Spleen (tissue), 11 donors: Measurements from ENCODE around the gene URM1. TPM values are rescaled to one million over a fixed set of nuclear protein-coding genes. Genes with fewer than 3 reads are reported as not detected.
A peak's percentile ranks its signal among the peaks of the same experiment; 100 is the strongest.

Experiments used
- DNase-seq: peaks from one replicate; pipeline ENCODE4 v3.0.0-alpha.2; 2020
- H3K27ac ChIP-seq, 8 donors: fragments of 200-600 bp; sonication (generic) in 7 of 8; 1 replicate in 4 of 8; 2 replicates in 4 of 8; pipeline versions ENCODE4 v1.5.0 to v1.8.0; 2016 to 2021; ENCODE audit warnings: inconsistent platforms in 4 of 8, mild to moderate bottlenecking in 4 of 8, moderate library complexity in 1 of 8
- H3K27me3 ChIP-seq, 7 donors: fragments of 200-600 bp; sonication (generic) in 6 of 7; replicated peaks in 1 of 7; 1 replicate in 4 of 7; 2 replicates in 3 of 7; pipeline versions ENCODE4 v1.5.0 to v1.8.0; 2016 to 2021; ENCODE audit warnings: inconsistent platforms in 3 of 7, mild to moderate bottlenecking in 1 of 7
- H3K36me3 ChIP-seq, 6 donors: fragments of 200-600 bp; sonication (generic) in 5 of 6; 1 replicate in 4 of 6; 2 replicates in 2 of 6; pipeline versions ENCODE4 v1.5.0 to v1.8.0; 2016 to 2021; ENCODE audit warnings: inconsistent platforms in 2 of 6
- H3K4me1 ChIP-seq, 6 donors: fragments of 200-600 bp; sonication (generic) in 5 of 6; 1 replicate in 3 of 6; 2 replicates in 3 of 6; pipeline versions ENCODE4 v1.5.0 to v1.8.0; 2016 to 2021; ENCODE audit warnings: inconsistent platforms in 3 of 6
- H3K4me3 ChIP-seq, 8 donors: fragments of 200-600 bp; sonication (generic) in 7 of 8; 1 replicate in 4 of 8; 2 replicates in 4 of 8; pipeline versions ENCODE4 v1.5.0 to v1.8.0; 2016 to 2021; ENCODE audit warnings: inconsistent platforms in 4 of 8, mild to moderate bottlenecking in 4 of 8, moderate library complexity in 2 of 8
- H3K9me3 ChIP-seq, 8 donors: fragments of 200-600 bp; sonication (generic) in 7 of 8; 1 replicate in 4 of 8; 2 replicates in 4 of 8; pipeline versions ENCODE4 v1.5.0 to v1.8.0; 2016 to 2021; ENCODE audit warnings: inconsistent platforms in 4 of 8
- CTCF ChIP-seq, 11 experiments: fragments of 200-600 bp in 7 of 11; fragments of 450-650 bp in 4 of 11; sonication (generic) in 4 of 11; IDR thresholded peaks in 8 of 11; conservative IDR thresholded peaks in 3 of 11; 1 replicate in 7 of 11; 2 replicates in 4 of 11; pipeline versions ENCODE4 v1.4.0 to v1.8.0; 2016 to 2021; ENCODE audit warnings: antibody characterized with exemption in 11 of 11, inconsistent platforms in 4 of 11, mild to moderate bottlenecking in 1 of 11
- POLR2A ChIP-seq, 3 donors: fragments of 450-650 bp; IDR thresholded peaks; one replicate each; pipeline ENCODE4 v1.5.1; 2017; ENCODE audit warnings: antibody characterized with exemption in 3 of 3, mild to moderate bottlenecking in 1 of 3
- POLR2AphosphoS5 ChIP-seq, 3 donors: sonication (generic); formaldehyde crosslinking; IDR thresholded peaks; one replicate each; pipeline ENCODE4 v1.5.1; 2017; ENCODE audit warnings: antibody characterized with exemption in 3 of 3
- WGBS, 5 donors: extraction: QIAGEN DNeasy Blood & Tissue Kit in 3 of 5; methylation state at CpG; one replicate each; pipeline versions ENCODE4 v1.1.5 to v1.1.7; 2013 to 2018; 5-methylcytosine and 5-hydroxymethylcytosine counted together
- intact Hi-C: fragments of 100-400 bp; cut with DNase I; formaldehyde crosslinking; loops from one replicate; pipeline ENCODE4 v1.15.0; 2023; ENCODE audit warnings: low total_unique reads
- polyA plus RNA-seq, 3 donors: library from polyadenylated mRNA; stranded (reverse); fragments of 200-250 nt; gene quantifications; one replicate each; pipeline ENCODE4 v1.2.1, GENCODE V29; 2013
- total RNA-seq, 7 donors: library from RNA; depleted of rRNA in 3 of 7; stranded (reverse); fragments of >200 nt in 3 of 7; fragmentation: NEBNext Ultra II Directional in 4 of 7; extraction: Animal tissue kit (Norgen Biotek cat#: 25700) in 4 of 7; gene quantifications; one replicate each; pipeline versions ENCODE4 v1.1.0 to v1.2.1, GENCODE V29; 2016 to 2021
- donor health status: healthy with polysubstance abuse.
- donor health status: DM: no; HTN: no; CAD: no; lungs with moderate emphysema.
- donor health status: DM: no; HTN: no; CAD: no.
- donor health status: Bipolar disorder and iron deficiency.
- donor health status: healthy.
- donor health status: DM: no; HTN: no; CAD: no.
- donor health status: DM: yes; HTN: yes; CAD: no.

The URM1 gene
- total and polyA plus RNA-seq, 10 donors = 28.1 to 58.1 (median 45.8) TPM

- Histone ChIP-seq H3K4me1 (peaks cover 7 to 33% (median 24%) of the 10 kb centered on the region in 6 donors), H3K27me3 (no peaks in the 10 kb centered on the region), H3K4me3 (no peak overlapping the region), H3K9me3 (no peaks in the 10 kb centered on the region), H3K27ac (peak overlapping the region in 5 of 8 donors; percentile 54 to 70 (median 65)), H3K36me3 (peaks cover 0 to 41% (median 6%) of the 10 kb centered on the region in 6 donors)
- intact Hi-C loops = no loop called here
- WGBS, 5 donors = 50 to 75% (median 71%) methylated on average over 1 to 2 of the region's 2 CpGs
- TF ChIP-seq POLR2A (IDR thresholded peaks at IDR 0.05) (no peak), CTCF (IDR thresholded peaks at IDR 0.05 in 8 of 11, conservative IDR thresholded peaks at IDR 0.05 in 3 of 11) (no peak), POLR2AphosphoS5 (IDR thresholded peaks at IDR 0.05) (no peak)
- DNase-seq = no peak
These were observed 10.3 kb upstream of the URM1 start for GRCh38 chr9:128360826-128361225.

GRCh38 chr9:128361296-128361985 is 9.7 kb upstream of the URM1 start:
- Histone ChIP-seq H3K9me3 (no peaks in the 10 kb centered on the region), H3K4me1 (peaks cover 7 to 33% (median 24%) of the 10 kb centered on the region in 6 donors), H3K27me3 (no peaks in the 10 kb centered on the region), H3K36me3 (peaks cover 0 to 34% (median 2%) of the 10 kb centered on the region in 6 donors), H3K4me3 (peak overlapping the region; percentile 21 to 67 (median 46)), H3K27ac (peak overlapping the region in 7 of 8 donors; percentile 16 to 70 (median 65))
- 54 to 62% (median 58%) methylated on average over 13 to 14 of the region's 14 CpGs for WGBS, 5 donors
- DNase-seq = no peak
- intact Hi-C loops = no loop called here
- TF ChIP-seq POLR2A (IDR thresholded peaks at IDR 0.05) (no peak), CTCF (IDR thresholded peaks at IDR 0.05 in 8 of 11, conservative IDR thresholded peaks at IDR 0.05 in 3 of 11) (no peak), POLR2AphosphoS5 (IDR thresholded peaks at IDR 0.05) (no peak)

- peak overlapping the region; percentile 21 to 67 (median 46) for H3K4me3 ChIP-seq
- WGBS, 5 donors = 7 to 15% (median 11%) methylated on average over 15 to 20 of the region's 20 CpGs
These were observed 9.1 kb upstream of the URM1 start for GRCh38 chr9:128361986-128362646.

More at GRCh38 chr9:128361986-128362646, 9.1 kb upstream of the URM1 start:
- H3K27ac ChIP-seq = peak overlapping the region in 7 of 8 donors; percentile 16 to 70 (median 65)
- H3K4me1 ChIP-seq = peaks cover 7 to 33% (median 24%) of the 10 kb centered on the region in 6 donors
- peak; percentile 90 for DNase-seq
- intact Hi-C loops = loop anchor here (2.0 kb wide), 1 partner anchor 51 kb away; no protein-coding TSS in a partner anchor
- H3K27me3 ChIP-seq = no peaks in the 10 kb centered on the region
- peaks cover 0 to 28% (median 1%) of the 10 kb centered on the region in 6 donors for H3K36me3 ChIP-seq
- TF ChIP-seq CTCF (IDR thresholded peaks at IDR 0.05 in 8 of 11, conservative IDR thresholded peaks at IDR 0.05 in 3 of 11) = peak; percentile 83 to 97 (median 90)
- peak; percentile 64 to 83 (median 77) for TF ChIP-seq POLR2AphosphoS5 (IDR thresholded peaks at IDR 0.05)
- no peak for TF ChIP-seq POLR2A (IDR thresholded peaks at IDR 0.05)
- no peaks in the 10 kb centered on the region for H3K9me3 ChIP-seq
